GM10266 (cell line): ENCODE data around the gene EEPD1.
"Not testable (repeated sequence)": the region's sequence is repeated elsewhere in the genome, so short reads cannot be mapped to it uniquely, and the experiment has no call there.

ENCODE experiments used
- DNase-seq: peaks from one replicate; pipeline ENCODE4 v3.0.0; 2012; ENCODE audit errors: extremely low spot score
- TF ChIP-seq, protein P1 (sequence below): IDR thresholded peaks from 2 replicates; pipeline ENCODE4 v1.5.1; 2012; ENCODE audit warnings: mild to moderate bottlenecking, low read depth; ENCODE audit not compliant: control insufficient read depth, insufficient read depth; ENCODE audit errors: missing control alignments

Gene EEPD1

DNA sequence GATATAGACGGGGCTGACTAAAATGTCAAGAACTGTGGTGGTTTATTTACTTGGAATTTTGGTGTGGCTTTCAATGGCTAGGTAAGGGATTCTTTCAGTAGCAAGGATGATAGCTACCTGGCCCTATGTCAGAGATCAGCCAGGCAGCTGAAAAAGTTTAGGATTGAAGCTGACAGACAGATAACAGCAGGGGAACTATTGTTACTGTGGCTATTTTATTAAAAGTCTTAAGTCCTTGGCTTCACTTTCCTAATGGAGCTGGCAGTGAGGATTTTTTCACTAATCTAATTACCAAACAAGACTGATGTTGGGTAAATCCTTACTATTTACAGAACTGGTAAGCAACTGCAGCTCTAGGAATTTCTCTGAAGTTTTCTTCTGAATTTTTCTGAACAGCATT is 164.2 kb downstream of the EEPD1 start:
- DNase-seq = no peak
- TF ChIP-seq, protein P1, sequence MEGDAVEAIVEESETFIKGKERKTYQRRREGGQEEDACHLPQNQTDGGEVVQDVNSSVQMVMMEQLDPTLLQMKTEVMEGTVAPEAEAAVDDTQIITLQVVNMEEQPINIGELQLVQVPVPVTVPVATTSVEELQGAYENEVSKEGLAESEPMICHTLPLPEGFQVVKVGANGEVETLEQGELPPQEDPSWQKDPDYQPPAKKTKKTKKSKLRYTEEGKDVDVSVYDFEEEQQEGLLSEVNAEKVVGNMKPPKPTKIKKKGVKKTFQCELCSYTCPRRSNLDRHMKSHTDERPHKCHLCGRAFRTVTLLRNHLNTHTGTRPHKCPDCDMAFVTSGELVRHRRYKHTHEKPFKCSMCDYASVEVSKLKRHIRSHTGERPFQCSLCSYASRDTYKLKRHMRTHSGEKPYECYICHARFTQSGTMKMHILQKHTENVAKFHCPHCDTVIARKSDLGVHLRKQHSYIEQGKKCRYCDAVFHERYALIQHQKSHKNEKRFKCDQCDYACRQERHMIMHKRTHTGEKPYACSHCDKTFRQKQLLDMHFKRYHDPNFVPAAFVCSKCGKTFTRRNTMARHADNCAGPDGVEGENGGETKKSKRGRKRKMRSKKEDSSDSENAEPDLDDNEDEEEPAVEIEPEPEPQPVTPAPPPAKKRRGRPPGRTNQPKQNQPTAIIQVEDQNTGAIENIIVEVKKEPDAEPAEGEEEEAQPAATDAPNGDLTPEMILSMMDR = no peak

DNA sequence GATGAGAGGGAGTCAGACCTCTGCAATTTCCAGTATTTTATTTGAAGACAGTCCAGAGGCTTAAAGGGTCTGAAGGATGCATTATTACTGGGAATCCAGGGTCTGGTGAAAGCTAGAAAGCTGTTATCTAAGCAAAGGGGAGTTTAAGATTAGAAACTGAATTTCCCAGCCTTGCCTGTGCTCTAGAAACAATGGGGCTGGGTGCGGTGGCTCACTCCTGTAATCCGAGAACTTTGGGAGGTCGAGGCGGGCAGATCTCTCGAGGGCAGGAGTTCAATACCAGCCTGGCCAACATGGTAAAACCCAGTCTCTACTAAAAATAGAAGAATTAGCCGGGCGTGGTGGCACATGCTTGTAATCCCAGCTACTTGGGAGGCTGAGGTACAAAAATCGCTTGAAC is 165.1 kb downstream of the EEPD1 start:
- no peak for DNase-seq
- TF ChIP-seq, protein P1 = no peak

DNA sequence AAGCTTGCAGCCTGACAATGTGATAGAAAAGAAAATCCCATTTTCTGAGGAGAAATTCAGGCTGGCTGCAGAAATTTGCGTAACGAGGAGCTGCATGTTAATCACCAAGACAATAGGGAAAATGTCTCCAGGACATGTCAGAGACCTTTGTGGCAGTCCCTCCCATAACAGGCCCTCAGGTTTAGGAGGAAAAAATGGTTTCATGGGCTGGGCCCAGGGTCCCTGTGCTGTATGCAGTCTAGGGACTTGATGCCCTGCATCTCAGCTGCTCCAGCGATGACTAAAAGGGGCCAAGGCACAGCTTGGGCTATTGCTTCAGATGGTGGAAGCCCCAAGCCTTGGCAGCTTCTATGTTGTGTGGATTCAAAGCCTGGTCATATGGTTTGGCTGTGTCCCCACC is 168.2 kb downstream of the EEPD1 start:
- not testable (repeated sequence) for DNase-seq

DNA sequence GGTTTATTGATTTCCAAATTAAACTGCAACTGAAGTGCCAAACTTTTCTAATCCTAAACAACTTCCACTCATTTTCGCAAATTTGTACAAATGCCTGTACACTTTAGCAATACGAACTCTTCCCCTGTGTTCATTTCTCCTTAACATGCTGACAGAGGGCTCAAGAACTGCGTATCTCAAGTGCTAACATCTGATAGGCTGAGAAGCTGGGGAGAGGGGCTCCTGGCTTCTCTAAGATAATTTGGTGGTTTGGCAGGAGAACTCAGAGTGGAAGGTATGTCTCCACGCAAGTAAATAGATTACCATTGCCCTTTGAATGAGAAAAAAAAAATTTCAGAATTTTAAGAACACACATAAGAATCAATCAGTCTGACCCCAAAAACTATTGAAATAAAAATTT is 183.3 kb downstream of the EEPD1 start:
- TF ChIP-seq, protein P1 = no peak
- no peak for DNase-seq

DNA sequence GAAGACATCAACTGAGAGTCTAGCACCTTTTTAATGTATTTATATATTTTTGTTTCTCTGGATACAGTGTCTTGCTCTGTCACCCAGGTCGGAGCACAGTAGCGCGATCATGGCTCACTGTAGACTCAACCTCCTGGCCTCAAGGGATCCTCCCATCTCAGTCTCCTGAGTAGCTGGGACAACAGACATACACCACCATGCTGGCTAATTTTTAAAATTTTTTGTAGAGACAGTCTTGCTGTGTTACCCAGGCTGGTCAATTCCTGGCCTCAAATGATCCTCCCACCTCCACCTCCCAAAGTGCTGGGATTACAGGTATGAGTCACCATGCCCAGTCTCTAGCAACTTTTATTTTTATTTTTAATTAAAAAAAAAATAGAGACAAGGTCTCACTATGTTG is 185.2 kb downstream of the EEPD1 start:
- DNase-seq = no peak
- TF ChIP-seq, protein P1 = no peak

DNA sequence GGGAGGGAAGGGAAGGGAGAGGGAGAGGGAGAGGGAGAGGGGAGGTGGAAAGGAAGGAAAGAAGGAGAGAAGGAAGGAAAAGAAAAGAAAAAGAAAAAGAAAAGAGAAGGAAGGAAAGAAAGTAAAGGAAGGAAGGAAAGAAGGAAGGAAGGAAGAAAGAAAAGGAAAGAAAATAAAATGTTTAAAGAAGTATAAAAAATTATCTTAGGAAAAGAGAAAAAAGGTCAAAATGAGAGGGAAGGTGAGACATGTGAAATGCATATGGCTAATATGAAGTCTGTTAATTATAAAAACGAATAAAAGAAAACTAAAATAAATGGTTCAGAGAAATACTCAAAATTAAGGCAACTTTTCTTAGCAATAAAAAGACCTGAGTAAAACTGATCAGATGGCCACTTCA is 190.5 kb downstream of the EEPD1 start:
- TF ChIP-seq, protein P1 = no peak
- DNase-seq = no peak

DNA sequence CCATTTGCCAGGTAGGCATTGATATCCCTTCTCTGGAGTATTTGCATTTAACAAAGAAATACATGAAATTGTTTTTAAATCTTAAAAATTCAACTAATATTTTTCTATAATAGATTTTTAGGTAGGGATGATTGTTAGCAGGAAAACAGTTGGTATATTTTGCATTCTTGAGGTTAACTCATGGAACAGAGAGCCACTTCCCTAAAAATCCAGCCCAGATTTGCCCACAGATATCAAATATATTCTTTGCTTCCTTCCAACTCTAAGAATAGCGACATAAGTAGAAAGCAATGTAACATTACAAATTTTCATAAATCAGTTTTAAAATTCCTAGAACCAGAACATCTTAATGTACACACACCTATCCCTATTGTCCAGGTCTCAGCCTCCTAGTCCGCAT is 191.6 kb downstream of the EEPD1 start:
- TF ChIP-seq, protein P1 = no peak
- DNase-seq = no peak

DNA sequence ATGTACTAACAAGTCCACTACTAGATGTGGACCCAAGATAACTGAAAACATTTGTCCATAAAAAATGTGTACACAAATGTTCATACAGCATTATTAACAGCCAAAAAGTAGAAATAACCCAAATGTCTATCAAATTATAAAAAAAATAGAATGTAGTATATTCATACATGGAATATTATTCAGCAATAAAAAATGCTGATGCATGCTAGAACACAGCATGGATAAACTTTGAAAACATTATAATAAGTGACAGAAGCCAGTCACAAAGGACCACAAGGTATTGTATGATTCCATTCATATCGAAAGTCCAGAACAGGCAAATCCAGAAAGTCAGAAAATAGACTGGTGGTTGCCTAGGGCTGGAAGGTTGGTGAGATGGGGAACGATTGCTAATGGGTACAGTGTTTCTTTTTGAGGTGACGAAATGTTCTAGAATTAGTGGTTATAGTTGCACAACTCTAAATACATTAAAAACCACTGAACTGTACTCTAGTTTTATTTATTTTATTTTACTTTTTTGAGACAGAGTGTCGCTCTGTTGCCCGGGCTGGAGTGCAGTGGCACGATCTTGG is 193.3 kb downstream of the EEPD1 start:
- no peak for DNase-seq
- TF ChIP-seq, protein P1 = no peak
